GM06990 (cell line): ENCODE data around the gene CACTIN.
"Not testable (repeated sequence)": the region's sequence is repeated elsewhere in the genome, so short reads cannot be mapped to it uniquely, and the experiment has no call there.

Experiments
- DNase-seq: peaks from one replicate; pipeline ENCODE4 v3.0.0-alpha.2; 2011; ENCODE audit not compliant: insufficient read length; ENCODE audit errors: extremely low read depth
- H3K27me3 ChIP-seq: replicated peaks from 2 replicates; pipeline ENCODE4 v1.6.0; 2011; ENCODE audit warnings: low read length; ENCODE audit not compliant: control insufficient read depth, insufficient read depth
- H3K36me3 ChIP-seq: 2 replicates; pipeline ENCODE4 v1.5.1; 2011; ENCODE audit warnings: low read length; ENCODE audit not compliant: control insufficient read depth, insufficient read depth
- H3K4me3 ChIP-seq: replicated peaks from 2 replicates; pipeline ENCODE4 v1.5.1; 2011; ENCODE audit warnings: low read depth, mild to moderate bottlenecking, control low read depth, low read length
- TF ChIP-seq, protein P1 (sequence below): IDR thresholded peaks from 2 replicates; pipeline ENCODE4 v1.5.1; 2011; ENCODE audit warnings: low read length, control low read depth, mild to moderate bottlenecking, inconsistent platforms; ENCODE audit not compliant: insufficient read depth, poor library complexity, severe bottlenecking

The CACTIN gene

GRCh38 chr19:3570606-3571011, 56.0 kb downstream of the CACTIN start:
- no peak for DNase-seq
- Histone ChIP-seq H3K36me3 (no peaks in the 10 kb centered on the region), H3K4me3 (no peak overlapping the region), H3K27me3 (no peaks in the 10 kb centered on the region)
- TF ChIP-seq, protein P1, sequence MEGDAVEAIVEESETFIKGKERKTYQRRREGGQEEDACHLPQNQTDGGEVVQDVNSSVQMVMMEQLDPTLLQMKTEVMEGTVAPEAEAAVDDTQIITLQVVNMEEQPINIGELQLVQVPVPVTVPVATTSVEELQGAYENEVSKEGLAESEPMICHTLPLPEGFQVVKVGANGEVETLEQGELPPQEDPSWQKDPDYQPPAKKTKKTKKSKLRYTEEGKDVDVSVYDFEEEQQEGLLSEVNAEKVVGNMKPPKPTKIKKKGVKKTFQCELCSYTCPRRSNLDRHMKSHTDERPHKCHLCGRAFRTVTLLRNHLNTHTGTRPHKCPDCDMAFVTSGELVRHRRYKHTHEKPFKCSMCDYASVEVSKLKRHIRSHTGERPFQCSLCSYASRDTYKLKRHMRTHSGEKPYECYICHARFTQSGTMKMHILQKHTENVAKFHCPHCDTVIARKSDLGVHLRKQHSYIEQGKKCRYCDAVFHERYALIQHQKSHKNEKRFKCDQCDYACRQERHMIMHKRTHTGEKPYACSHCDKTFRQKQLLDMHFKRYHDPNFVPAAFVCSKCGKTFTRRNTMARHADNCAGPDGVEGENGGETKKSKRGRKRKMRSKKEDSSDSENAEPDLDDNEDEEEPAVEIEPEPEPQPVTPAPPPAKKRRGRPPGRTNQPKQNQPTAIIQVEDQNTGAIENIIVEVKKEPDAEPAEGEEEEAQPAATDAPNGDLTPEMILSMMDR, result no peak

GRCh38 chr19:3570042-3570441, 56.5 kb downstream of the CACTIN start:
- H3K36me3 ChIP-seq, H3K27me3 ChIP-seq, H3K4me3 ChIP-seq, DNase-seq: not testable (repeated sequence)

DNA sequence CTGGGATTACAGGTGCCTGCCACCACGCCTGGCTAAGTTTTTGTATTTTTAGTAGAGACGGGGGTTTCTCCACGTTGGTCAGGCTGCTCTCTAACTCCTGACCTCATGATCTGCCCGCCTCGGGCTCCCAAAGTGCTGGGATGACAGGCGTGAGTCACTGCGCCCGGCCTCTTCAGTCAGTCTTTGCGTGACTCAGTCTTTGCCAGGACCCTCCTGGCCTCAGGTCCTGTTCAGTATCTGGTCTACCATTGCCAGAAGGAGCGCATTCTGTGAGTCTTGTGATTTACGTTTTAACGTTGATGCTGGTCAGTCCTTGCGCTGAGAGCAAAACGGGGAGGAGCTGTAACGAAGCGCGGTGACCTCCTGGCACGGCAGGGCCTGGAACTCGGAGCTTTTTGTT, 61.5 kb downstream of the CACTIN start:
- Histone ChIP-seq H3K36me3 (no peaks in the 10 kb centered on the region), H3K27me3 (no peaks in the 10 kb centered on the region), H3K4me3 (no peak overlapping the region)
- TF ChIP-seq, protein P1, result no peak
- no peak for DNase-seq

DNA sequence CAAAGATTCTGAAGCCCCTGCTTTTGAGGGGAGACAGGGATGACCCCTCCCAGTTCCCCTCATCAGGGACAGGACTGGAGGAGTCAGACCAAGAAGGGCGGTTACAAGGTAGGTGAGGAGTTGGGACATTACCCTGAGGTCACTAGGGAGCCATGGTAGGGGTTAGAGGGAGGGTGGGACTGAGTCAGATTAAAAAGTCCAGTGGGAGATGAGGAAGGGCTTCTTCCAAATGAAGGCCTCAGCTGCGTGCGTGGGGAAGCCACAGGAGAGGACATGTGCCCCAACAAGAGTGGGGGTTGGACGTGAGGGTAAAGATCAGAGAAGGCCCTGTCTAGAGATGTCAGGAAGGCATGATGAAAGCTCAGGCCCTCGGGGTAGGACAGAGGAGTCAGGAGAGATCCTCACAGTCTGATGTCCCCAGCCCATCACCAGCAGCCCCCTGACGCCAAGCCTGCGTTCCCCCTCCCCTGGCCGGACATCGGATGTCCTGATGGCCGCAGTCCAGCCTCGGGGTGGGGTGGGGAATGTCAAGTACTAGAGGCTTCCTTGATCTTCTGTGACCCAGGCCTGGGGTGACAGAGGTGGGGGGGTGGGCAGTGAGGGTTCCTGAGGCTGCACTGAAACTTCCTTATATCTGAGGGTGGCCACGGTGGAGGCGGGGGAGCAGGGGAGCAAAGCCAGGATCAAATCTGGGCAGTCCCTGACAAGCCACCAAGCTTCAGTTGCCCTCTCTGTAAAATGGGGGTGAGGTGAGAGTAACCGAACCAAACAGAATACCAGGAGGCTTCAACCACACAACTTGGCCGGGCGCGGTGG, 62.7 kb downstream of the CACTIN start:
- Histone ChIP-seq H3K36me3 (no peaks in the 10 kb centered on the region), H3K27me3 (no peaks in the 10 kb centered on the region), H3K4me3 (no peak overlapping the region)
- DNase-seq, result no peak
- TF ChIP-seq, protein P1, result no peak
